Measurements from ENCODE around the gene GINS3. TPM values are rescaled to one million over a fixed set of nuclear protein-coding genes. Genes with fewer than 3 reads are reported as not detected.
"Not testable (repeated sequence)": the region's sequence is repeated elsewhere in the genome, so short reads cannot be mapped to it uniquely, and the experiment has no call there.

GINS3 gene
- total and polyA plus RNA-seq, 3 experiments from 2014 or later, result 2.0 to 26.5 (median 25.3) TPM

GRCh38 chr16:58399718-58400633 lies 7.7 kb downstream of the GINS3 start:
- no peak overlapping the region for H3K27ac ChIP-seq (ENCODE audit: low read depth, low read length)
- no peak overlapping the region for H3K4me3 ChIP-seq (ENCODE audit: low read length)
- no peaks in the 10 kb centered on the region for H3K9me3 Mint-ChIP-seq
- H3K4me3 Mint-ChIP-seq, result no peak overlapping the region
- DNase-seq, result no peak
- ChIA-PET CTCF (no interaction called here), POLR2A (no interaction called here)
- peaks cover 0 to 5% (median 0%) of the 10 kb centered on the region in 3 donors for H3K36me3 Mint-ChIP-seq
- no peaks in the 10 kb centered on the region for H3K9me3 ChIP-seq (ENCODE audit: low read length)
- no peaks in the 10 kb centered on the region for H3K4me1 Mint-ChIP-seq
- H3K27ac Mint-ChIP-seq, result no peak overlapping the region
- no peaks in the 10 kb centered on the region for H3K27me3 ChIP-seq (ENCODE audit: insufficient read depth, low read length, poor library complexity, severe bottlenecking)
- H3K27me3 Mint-ChIP-seq, result no peaks in the 10 kb centered on the region
- H3K4me1 ChIP-seq (ENCODE audit: insufficient read depth, low read length), result no peaks in the 10 kb centered on the region
- peaks cover 4% of the 10 kb centered on the region for H3K36me3 ChIP-seq (ENCODE audit: insufficient read depth, low read length)

GRCh38 chr16:58401305-58401704 lies 9.0 kb downstream of the GINS3 start:
- H3K36me3 ChIP-seq (ENCODE audit: insufficient read depth, low read length); H3K27me3 Mint-ChIP-seq; H3K27me3 ChIP-seq (ENCODE audit: insufficient read depth, low read length, poor library complexity, severe bottlenecking); H3K36me3 Mint-ChIP-seq; H3K9me3 Mint-ChIP-seq; DNase-seq; H3K27ac Mint-ChIP-seq; H3K4me1 ChIP-seq (ENCODE audit: insufficient read depth, low read length); H3K4me3 ChIP-seq (ENCODE audit: low read length); H3K4me3 Mint-ChIP-seq; H3K9me3 ChIP-seq (ENCODE audit: low read length); H3K27ac ChIP-seq (ENCODE audit: low read depth, low read length); H3K4me1 Mint-ChIP-seq; POLR2A ChIA-PET: not testable (repeated sequence)
- CTCF ChIA-PET, result interaction anchor here (0.8 kb wide), 1 partner anchor 86 kb away, joined by 3 read pairs; no protein-coding TSS in a partner anchor

GRCh38 chr16:58402796-58403195 lies 10.5 kb downstream of the GINS3 start:
- H3K36me3 Mint-ChIP-seq, result peaks cover 0 to 7% (median 0%) of the 10 kb centered on the region in 3 donors
- Histone ChIP-seq H3K27me3 (ENCODE audit: insufficient read depth, low read length, poor library complexity, severe bottlenecking) (no peaks in the 10 kb centered on the region), H3K36me3 (ENCODE audit: insufficient read depth, low read length) (peaks cover 4% of the 10 kb centered on the region), H3K27ac (ENCODE audit: low read depth, low read length) (no peak overlapping the region), H3K4me3 (ENCODE audit: low read length) (no peak overlapping the region), H3K9me3 (ENCODE audit: low read length) (no peaks in the 10 kb centered on the region), H3K4me1 (ENCODE audit: insufficient read depth, low read length) (no peaks in the 10 kb centered on the region)
- no peak overlapping the region for H3K27ac Mint-ChIP-seq
- CTCF ChIA-PET, result no interaction called here
- no peak overlapping the region for H3K4me3 Mint-ChIP-seq
- no peaks in the 10 kb centered on the region for H3K9me3 Mint-ChIP-seq
- no peak for DNase-seq
- POLR2A ChIA-PET, result no interaction called here
- H3K27me3 Mint-ChIP-seq, result no peaks in the 10 kb centered on the region
- H3K4me1 Mint-ChIP-seq, result no peaks in the 10 kb centered on the region

- H3K4me1 ChIP-seq (ENCODE audit: insufficient read depth, low read length), result no peaks in the 10 kb centered on the region
- H3K4me3 Mint-ChIP-seq, result no peak overlapping the region
- H3K36me3 Mint-ChIP-seq, result peaks cover 0 to 2% (median 0%) of the 10 kb centered on the region in 3 donors
- H3K27ac Mint-ChIP-seq, result no peak overlapping the region
- no peaks in the 10 kb centered on the region for H3K9me3 ChIP-seq (ENCODE audit: low read length)
- no peak overlapping the region for H3K4me3 ChIP-seq (ENCODE audit: low read length)
- no peak overlapping the region for H3K27ac ChIP-seq (ENCODE audit: low read depth, low read length)
- H3K36me3 ChIP-seq (ENCODE audit: insufficient read depth, low read length), result no peaks in the 10 kb centered on the region
- no peak for DNase-seq
- ChIA-PET CTCF (no interaction called here), POLR2A (no interaction called here)
- no peaks in the 10 kb centered on the region for H3K9me3 Mint-ChIP-seq
- H3K27me3 Mint-ChIP-seq, result no peaks in the 10 kb centered on the region
- H3K27me3 ChIP-seq (ENCODE audit: insufficient read depth, low read length, poor library complexity, severe bottlenecking), result no peaks in the 10 kb centered on the region
- H3K4me1 Mint-ChIP-seq, result no peaks in the 10 kb centered on the region
Measured at GRCh38 chr16:58409316-58409973, 17.2 kb downstream of the GINS3 start.

- ChIA-PET CTCF (no interaction called here), POLR2A (no interaction called here)
- Mint-ChIP-seq H3K9me3 (no peaks in the 10 kb centered on the region), H3K27ac (peak overlapping the region in 1 of 8 donors; percentile 15), H3K4me1 (no peaks in the 10 kb centered on the region), H3K4me3 (no peak overlapping the region), H3K27me3 (no peaks in the 10 kb centered on the region), H3K36me3 (no peaks in the 10 kb centered on the region)
- Histone ChIP-seq H3K4me3 (ENCODE audit: low read length) (no peak overlapping the region), H3K36me3 (ENCODE audit: insufficient read depth, low read length) (no peaks in the 10 kb centered on the region), H3K4me1 (ENCODE audit: insufficient read depth, low read length) (no peaks in the 10 kb centered on the region), H3K27me3 (ENCODE audit: insufficient read depth, low read length, poor library complexity, severe bottlenecking) (no peaks in the 10 kb centered on the region), H3K27ac (ENCODE audit: low read depth, low read length) (no peak overlapping the region), H3K9me3 (ENCODE audit: low read length) (no peaks in the 10 kb centered on the region)
- DNase-seq, result no peak
Measured at GRCh38 chr16:58411336-58411735, 19.1 kb downstream of the GINS3 start.

- POLR2A ChIA-PET, result no interaction called here
- no peaks in the 10 kb centered on the region for H3K9me3 Mint-ChIP-seq
- H3K36me3 Mint-ChIP-seq, result no peaks in the 10 kb centered on the region
- H3K27me3 Mint-ChIP-seq, result peaks cover under 1 to 1% of the 10 kb centered on the region in 2 donors
- H3K4me3 Mint-ChIP-seq, result no peak overlapping the region
- DNase-seq, result no peak
- Histone ChIP-seq H3K4me1 (ENCODE audit: insufficient read depth, low read length) (no peaks in the 10 kb centered on the region), H3K9me3 (ENCODE audit: low read length) (no peaks in the 10 kb centered on the region), H3K27ac (ENCODE audit: low read depth, low read length) (no peak overlapping the region), H3K36me3 (ENCODE audit: insufficient read depth, low read length) (no peaks in the 10 kb centered on the region), H3K4me3 (ENCODE audit: low read length) (no peak overlapping the region), H3K27me3 (ENCODE audit: insufficient read depth, low read length, poor library complexity, severe bottlenecking) (no peaks in the 10 kb centered on the region)
- CTCF ChIA-PET, result no interaction called here
- no peaks in the 10 kb centered on the region for H3K4me1 Mint-ChIP-seq
- H3K27ac Mint-ChIP-seq, result peak overlapping the region in 1 of 8 donors; percentile 97
Measured at GRCh38 chr16:58411736-58412614, 19.7 kb downstream of the GINS3 start.

- H3K4me3 ChIP-seq (ENCODE audit: low read length); H3K4me1 ChIP-seq (ENCODE audit: insufficient read depth, low read length); H3K9me3 Mint-ChIP-seq; H3K27me3 ChIP-seq (ENCODE audit: insufficient read depth, low read length, poor library complexity, severe bottlenecking); H3K9me3 ChIP-seq (ENCODE audit: low read length); POLR2A ChIA-PET; CTCF ChIA-PET; H3K36me3 Mint-ChIP-seq; H3K27ac Mint-ChIP-seq; H3K36me3 ChIP-seq (ENCODE audit: insufficient read depth, low read length); H3K27ac ChIP-seq (ENCODE audit: low read depth, low read length); DNase-seq; H3K4me3 Mint-ChIP-seq; H3K27me3 Mint-ChIP-seq; H3K4me1 Mint-ChIP-seq: not testable (repeated sequence)
Measured at GRCh38 chr16:58412615-58412970, 20.3 kb downstream of the GINS3 start.

GRCh38 chr16:58413359-58413758 lies 21.1 kb downstream of the GINS3 start:
- H3K27ac ChIP-seq (ENCODE audit: low read depth, low read length), result no peak overlapping the region
- H3K9me3 ChIP-seq (ENCODE audit: low read length), result no peaks in the 10 kb centered on the region
- CTCF ChIA-PET, result no interaction called here
- no peaks in the 10 kb centered on the region for H3K36me3 Mint-ChIP-seq
- H3K4me1 Mint-ChIP-seq, result no peaks in the 10 kb centered on the region
- H3K4me3 Mint-ChIP-seq, result no peak overlapping the region
- H3K27me3 Mint-ChIP-seq, result peaks cover 3 to 11% of the 10 kb centered on the region in 2 donors
- H3K36me3 ChIP-seq (ENCODE audit: insufficient read depth, low read length), result no peaks in the 10 kb centered on the region
- POLR2A ChIA-PET, result no interaction called here
- H3K27me3 ChIP-seq (ENCODE audit: insufficient read depth, low read length, poor library complexity, severe bottlenecking), result no peaks in the 10 kb centered on the region
- no peaks in the 10 kb centered on the region for H3K4me1 ChIP-seq (ENCODE audit: insufficient read depth, low read length)
- H3K27ac Mint-ChIP-seq, result no peak overlapping the region
- H3K9me3 Mint-ChIP-seq, result no peaks in the 10 kb centered on the region
- no peak overlapping the region for H3K4me3 ChIP-seq (ENCODE audit: low read length)
- no peak for DNase-seq
